HFF-Myc (cell line): ENCODE results near the gene CPNE4.
A peak's percentile ranks its signal among the peaks of the same experiment; 100 is the strongest.

Experiments
- DNase-seq: peaks from one replicate; pipeline ENCODE4 v3.0.0-alpha.2; 2011; ENCODE audit warnings: low read depth; ENCODE audit errors: extremely low read depth
- H3K4me3 ChIP-seq: replicated peaks from 2 replicates; pipeline ENCODE4 v1.5.1; 2011; ENCODE audit warnings: low read depth, mild to moderate bottlenecking, control low read depth, low read length
- TF ChIP-seq, protein P1 (sequence below): IDR thresholded peaks from 2 replicates; pipeline ENCODE4 v1.5.1; 2012; ENCODE audit warnings: mild to moderate bottlenecking, low read depth, low read length, control low read depth; ENCODE audit errors: missing control alignments

Gene CPNE4

DNA sequence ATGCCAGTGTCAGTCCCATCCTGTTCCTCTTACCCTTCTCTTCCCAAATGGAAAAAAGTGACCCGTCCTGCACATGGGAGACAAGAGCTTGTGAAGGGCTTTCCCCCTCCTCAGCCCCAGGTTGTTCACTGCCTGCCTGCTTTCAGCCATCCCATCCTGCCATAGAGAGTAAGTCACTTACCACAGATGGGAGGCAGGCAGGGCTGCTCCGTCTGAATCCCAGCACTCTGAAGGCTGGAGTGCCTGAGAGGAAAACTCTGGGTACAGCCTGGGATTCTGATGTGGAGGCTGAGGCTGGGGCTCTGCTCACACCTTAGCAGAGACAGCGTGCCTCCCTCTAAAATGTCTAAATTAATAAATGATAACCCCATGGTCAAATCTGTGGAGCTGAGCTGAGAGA, 14.8 kb downstream of the CPNE4 start:
- TF ChIP-seq, protein P1, sequence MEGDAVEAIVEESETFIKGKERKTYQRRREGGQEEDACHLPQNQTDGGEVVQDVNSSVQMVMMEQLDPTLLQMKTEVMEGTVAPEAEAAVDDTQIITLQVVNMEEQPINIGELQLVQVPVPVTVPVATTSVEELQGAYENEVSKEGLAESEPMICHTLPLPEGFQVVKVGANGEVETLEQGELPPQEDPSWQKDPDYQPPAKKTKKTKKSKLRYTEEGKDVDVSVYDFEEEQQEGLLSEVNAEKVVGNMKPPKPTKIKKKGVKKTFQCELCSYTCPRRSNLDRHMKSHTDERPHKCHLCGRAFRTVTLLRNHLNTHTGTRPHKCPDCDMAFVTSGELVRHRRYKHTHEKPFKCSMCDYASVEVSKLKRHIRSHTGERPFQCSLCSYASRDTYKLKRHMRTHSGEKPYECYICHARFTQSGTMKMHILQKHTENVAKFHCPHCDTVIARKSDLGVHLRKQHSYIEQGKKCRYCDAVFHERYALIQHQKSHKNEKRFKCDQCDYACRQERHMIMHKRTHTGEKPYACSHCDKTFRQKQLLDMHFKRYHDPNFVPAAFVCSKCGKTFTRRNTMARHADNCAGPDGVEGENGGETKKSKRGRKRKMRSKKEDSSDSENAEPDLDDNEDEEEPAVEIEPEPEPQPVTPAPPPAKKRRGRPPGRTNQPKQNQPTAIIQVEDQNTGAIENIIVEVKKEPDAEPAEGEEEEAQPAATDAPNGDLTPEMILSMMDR = no peak
- H3K4me3 ChIP-seq = no peak overlapping the region
- no peak for DNase-seq

- no peak for DNase-seq
- TF ChIP-seq, protein P1 = no peak
- no peak overlapping the region for H3K4me3 ChIP-seq
Measured at GRCh38 chr3:132017137-132017536, 17.7 kb downstream of the CPNE4 start.

GRCh38 chr3:132016061-132017041, 18.5 kb downstream of the CPNE4 start:
- no peak for DNase-seq
- H3K4me3 ChIP-seq = no peak overlapping the region
- TF ChIP-seq, protein P1 = no peak

DNA sequence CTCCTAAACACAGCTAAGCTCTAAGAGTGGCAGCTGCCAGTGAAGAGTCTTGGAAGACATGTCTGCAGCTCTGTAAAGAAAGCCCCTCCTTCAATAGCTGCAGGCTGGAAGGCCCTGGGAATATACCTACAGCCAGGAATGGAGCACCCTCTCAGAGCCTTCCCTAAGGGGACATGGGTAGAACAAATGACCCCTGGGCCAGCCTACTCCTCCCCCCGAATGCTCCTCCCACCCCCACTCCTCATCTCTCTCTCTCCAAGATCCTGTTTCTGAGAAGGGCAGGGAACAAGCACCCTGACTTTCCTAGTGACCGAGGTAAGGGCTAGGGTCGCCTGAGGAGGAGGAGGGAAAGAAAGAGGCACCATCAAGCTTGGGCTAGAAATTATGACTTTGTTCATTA, 20.7 kb downstream of the CPNE4 start:
- no peak overlapping the region for H3K4me3 ChIP-seq
- no peak for DNase-seq
- TF ChIP-seq, protein P1 = no peak

- H3K4me3 ChIP-seq = no peak overlapping the region
- DNase-seq = peak; percentile 78
- TF ChIP-seq, protein P1 = no peak
Measured at GRCh38 chr3:132009241-132009640, 25.6 kb downstream of the CPNE4 start.

DNA sequence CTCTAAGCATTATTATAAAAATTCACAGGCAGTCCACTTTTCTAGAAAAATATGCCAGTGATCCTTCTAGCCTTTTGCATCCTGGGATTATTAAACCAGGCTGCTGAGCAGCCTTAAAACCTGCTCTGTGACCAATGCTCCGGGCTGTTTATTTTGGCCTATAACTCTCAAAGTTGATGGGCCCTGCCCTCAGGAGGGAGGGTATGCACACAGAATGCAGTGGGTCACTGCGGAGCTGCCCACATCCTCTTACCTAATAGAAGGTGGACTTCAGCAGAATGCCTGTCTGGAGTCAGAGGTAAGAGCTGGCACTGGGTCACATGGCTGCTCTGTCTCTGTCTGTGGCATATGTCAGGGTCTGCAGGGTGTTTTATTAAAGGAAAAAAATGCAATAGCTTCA, 26.0 kb downstream of the CPNE4 start:
- TF ChIP-seq, protein P1 = no peak
- no peak for DNase-seq
- H3K4me3 ChIP-seq = no peak overlapping the region
